K562 (cell line): Measurements from ENCODE around the gene TENT4B. TPM values are rescaled to one million over a fixed set of nuclear protein-coding genes. Genes with fewer than 3 reads are reported as not detected.

Experiments used
- BCOR ChIP-seq: fragments of 450-650 bp; IDR thresholded peaks from 2 replicates; pipeline ENCODE4 v1.6.1; 2016
- CCAR2 ChIP-seq: fragments of 200-400 bp; formaldehyde crosslinking; IDR thresholded peaks from 2 replicates; pipeline ENCODE4 v1.6.1; 2017; ENCODE audit warnings: mild to moderate bottlenecking, low read depth, low read length
- ETV5 ChIP-seq: sonication (generic); formaldehyde crosslinking; IDR thresholded peaks from 2 replicates; pipeline ENCODE4 v1.4.0; 2020; ENCODE audit warnings: low read depth, mild to moderate bottlenecking, missing genetic modification reagents
- GABPB1 ChIP-seq: sonication (generic); formaldehyde crosslinking; IDR thresholded peaks from 2 replicates; pipeline ENCODE4 v1.8.0; 2022; ENCODE audit warnings: mild to moderate bottlenecking, missing genetic modification reagents
- HBP1 ChIP-seq: fragments of 450-650 bp; formaldehyde crosslinking; IDR thresholded peaks from 2 replicates; pipeline ENCODE4 v1.4.0; 2022; ENCODE audit warnings: missing genetic modification characterization
- HDAC6 ChIP-seq: IDR thresholded peaks from 2 replicates; pipeline ENCODE4 v1.6.1; 2012; ENCODE audit warnings: low read depth, mild to moderate bottlenecking, control low read depth, inconsistent platforms, low read length, moderate library complexity
- HNRNPUL1 ChIP-seq: fragments of 200-400 bp; formaldehyde crosslinking; IDR thresholded peaks from 2 replicates; pipeline ENCODE4 v1.6.1; 2017; ENCODE audit warnings: low read length
- HSF4 ChIP-seq: fragments of 250-450 bp; sonication (Bioruptor Pico); IDR thresholded peaks from 2 replicates; pipeline ENCODE4 v2.1.2; 2022; ENCODE audit warnings: mild to moderate bottlenecking, moderate library complexity, borderline replicate concordance
- MAFF ChIP-seq: IDR thresholded peaks from 2 replicates; pipeline ENCODE4 v1.6.1; 2012; ENCODE audit warnings: low read length, improper control_type of control experiment
- NCOA1 ChIP-seq: fragments of 450-650 bp; IDR thresholded peaks from 2 replicates; pipeline ENCODE4 v1.6.1; 2016; ENCODE audit warnings: low read depth
- NKRF ChIP-seq: fragments of 450-650 bp; IDR thresholded peaks from 2 replicates; pipeline ENCODE4 v1.6.1; 2016; ENCODE audit warnings: borderline replicate concordance
- PML ChIP-seq: IDR thresholded peaks from 2 replicates; pipeline ENCODE4 v1.6.1; 2012; ENCODE audit warnings: low read length, inconsistent platforms
- PREB ChIP-seq: sonication (generic); formaldehyde crosslinking; IDR thresholded peaks from 2 replicates; pipeline ENCODE4 v1.8.1; 2023; ENCODE audit warnings: mild to moderate bottlenecking, missing genetic modification reagents
- TAF15 ChIP-seq: fragments of 200-400 bp; formaldehyde crosslinking; IDR thresholded peaks from 2 replicates; pipeline ENCODE4 v1.6.1; 2017; ENCODE audit warnings: mild to moderate bottlenecking, low read depth, low read length, moderate library complexity
- TCF7 ChIP-seq: sonication (generic); IDR thresholded peaks from 2 replicates; pipeline ENCODE4 v1.6.1; 2016; ENCODE audit warnings: antibody characterized with exemption, borderline replicate concordance
- TEAD1 ChIP-seq, 2 experiments: fragments of 450-650 bp in 1 of 2; sonication (generic) in 1 of 2; formaldehyde crosslinking; IDR thresholded peaks; 2 replicates each; pipeline versions ENCODE4 v1.4.0 to v1.8.0; 2020 to 2022; ENCODE audit warnings: mild to moderate bottlenecking in 2 of 2, missing genetic modification reagents in 1 of 2
- THRB ChIP-seq: fragments of 450-650 bp; formaldehyde crosslinking; conservative IDR thresholded peaks from 2 replicates; pipeline ENCODE4 v1.4.0; 2022; ENCODE audit warnings: mild to moderate bottlenecking, missing genetic modification characterization
- XRCC3 ChIP-seq: fragments of 450-650 bp; IDR thresholded peaks from 2 replicates; pipeline ENCODE4 v1.6.1; 2017; ENCODE audit warnings: mild to moderate bottlenecking, moderate library complexity
- XRCC5 ChIP-seq: fragments of 200-400 bp; formaldehyde crosslinking; IDR thresholded peaks from 2 replicates; pipeline ENCODE4 v1.6.1; 2017; ENCODE audit warnings: low read depth, mild to moderate bottlenecking, low read length
- ZBTB8A ChIP-seq: fragments of 450-650 bp; IDR thresholded peaks from 2 replicates; pipeline ENCODE4 v1.6.1; 2018; ENCODE audit warnings: mild to moderate bottlenecking, moderate library complexity; ENCODE audit not compliant: partially characterized antibody
- ZFPM2 ChIP-seq: fragments of 250-450 bp; sonication (Bioruptor Pico); IDR thresholded peaks from 2 replicates; pipeline ENCODE4 v1.5.1; 2022; ENCODE audit warnings: mild to moderate bottlenecking
- ZNF449 ChIP-seq: fragments of 250-450 bp; sonication (Bioruptor Pico); IDR thresholded peaks from 2 replicates; pipeline ENCODE4 v1.8.0; 2022; ENCODE audit warnings: moderate library complexity, mild to moderate bottlenecking, inconsistent platforms
- ZNF707 ChIP-seq: fragments of 250-450 bp; sonication (Bioruptor Pico); conservative IDR thresholded peaks from 2 replicates; pipeline ENCODE4 v1.8.0; 2022; ENCODE audit warnings: inconsistent platforms, mild to moderate bottlenecking, moderate library complexity
- polyA plus RNA-seq, 8 experiments: library from polyadenylated mRNA; depleted of rRNA in 4 of 8; stranded (reverse) in 5 of 8; unstranded in 3 of 8; fragments of >200 nt; fragmentation: Nextera tagmentation in 2 of 8; fragmentation: Illumina TruSeq in 1 of 8; extraction: Ambion mirVana in 2 of 8; extraction: Trizol in 1 of 8; gene quantifications; 2 replicates each; pipeline versions ENCODE4 v1.2.1 to v1.2.3, GENCODE V29; 2011 to 2014; ENCODE audit warnings: inconsistent platforms in 1 of 8, missing spikeins in 1 of 8
- total RNA-seq, 7 experiments: library from RNA; depleted of rRNA in 6 of 7; stranded (reverse); fragments of >200 nt in 6 of 7; fragmentation: Illumina TruSeq in 2 of 7; extraction: Trizol in 2 of 7; gene quantifications; 2 replicates each; pipeline versions ENCODE4 v1.2.1 to v1.2.3, GENCODE V29; 2011 to 2021; ENCODE audit warnings: low replicate concordance in 1 of 7

The TENT4B gene
- total and polyA plus RNA-seq, 9 of the 15 experiments (the other 6 are each of a cell fraction or from before 2014, with no cell fraction given) = 5.2 to 8.4 (median 7.0) TPM

- TF ChIP-seq PREB (CRISPR knock-in tag) = no peak
- TF ChIP-seq XRCC3 = no peak
- no peak for TF ChIP-seq ZNF449 (CRISPR knock-in tag)
- TF ChIP-seq MAFF = no peak
- no peak for TF ChIP-seq ZFPM2 (CRISPR knock-in tag)
- TF ChIP-seq ZBTB8A = no peak
- no peak for TF ChIP-seq HSF4
- no peak for TF ChIP-seq HDAC6
- TF ChIP-seq THRB (CRISPR knock-in tag) = no peak
- peak; percentile 82 for TF ChIP-seq ETV5 (CRISPR knock-in tag)
- TF ChIP-seq BCOR = no peak
- no peak for TF ChIP-seq TCF7
- TF ChIP-seq XRCC5 = no peak
- no peak for TF ChIP-seq HNRNPUL1
- no peak for TF ChIP-seq CCAR2
- TF ChIP-seq NKRF = peak; percentile 72
- no peak for TF ChIP-seq NCOA1
- no peak for TF ChIP-seq TEAD1 (CRISPR knock-in tag; IDR thresholded peaks at IDR 0.05)
- TF ChIP-seq ZNF707 (CRISPR knock-in tag) = no peak
- TF ChIP-seq TAF15 = no peak
- TF ChIP-seq GABPB1 = peak; percentile 78
- no peak for TF ChIP-seq PML
- TF ChIP-seq HBP1 = no peak
Observed at GRCh38 chr16:50266337-50267091, 113.4 kb downstream of the TENT4B start, which contains the start of gene ADCY7 (continued).
